HG03095 (cell line): ENCODE data around the gene KIZ.
"Not testable (repeated sequence)": the region's sequence is repeated elsewhere in the genome, so short reads cannot be mapped to it uniquely, and the experiment has no call there.

ENCODE experiments used
- ATAC-seq: cut with Tn5 transposase; IDR thresholded peaks from one replicate; pipeline ENCODE4 v1.9.1; 2021; ENCODE audit warnings: moderate library complexity; ENCODE audit not compliant: unreplicated experiment

KIZ gene

DNA sequence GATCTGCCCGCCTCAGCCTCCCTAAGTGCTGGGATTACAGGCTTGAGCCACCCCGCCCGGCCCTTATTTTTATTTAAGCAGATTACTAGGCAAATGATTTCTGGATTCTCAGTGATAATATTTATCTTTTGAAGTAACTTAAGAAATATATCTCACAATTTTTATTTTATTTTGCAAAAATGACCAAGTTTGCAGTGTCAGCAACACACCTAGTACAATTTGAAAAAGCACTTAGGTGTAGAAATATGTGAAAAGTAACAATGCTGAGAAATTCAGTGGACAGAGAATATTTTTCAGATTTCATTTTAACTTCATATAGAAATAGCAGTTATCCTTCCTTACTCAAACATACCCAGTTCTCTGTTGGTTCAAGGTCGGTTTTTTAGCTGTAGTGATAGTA, 98.3 kb downstream of the KIZ start:
- ATAC-seq = no peak

DNA sequence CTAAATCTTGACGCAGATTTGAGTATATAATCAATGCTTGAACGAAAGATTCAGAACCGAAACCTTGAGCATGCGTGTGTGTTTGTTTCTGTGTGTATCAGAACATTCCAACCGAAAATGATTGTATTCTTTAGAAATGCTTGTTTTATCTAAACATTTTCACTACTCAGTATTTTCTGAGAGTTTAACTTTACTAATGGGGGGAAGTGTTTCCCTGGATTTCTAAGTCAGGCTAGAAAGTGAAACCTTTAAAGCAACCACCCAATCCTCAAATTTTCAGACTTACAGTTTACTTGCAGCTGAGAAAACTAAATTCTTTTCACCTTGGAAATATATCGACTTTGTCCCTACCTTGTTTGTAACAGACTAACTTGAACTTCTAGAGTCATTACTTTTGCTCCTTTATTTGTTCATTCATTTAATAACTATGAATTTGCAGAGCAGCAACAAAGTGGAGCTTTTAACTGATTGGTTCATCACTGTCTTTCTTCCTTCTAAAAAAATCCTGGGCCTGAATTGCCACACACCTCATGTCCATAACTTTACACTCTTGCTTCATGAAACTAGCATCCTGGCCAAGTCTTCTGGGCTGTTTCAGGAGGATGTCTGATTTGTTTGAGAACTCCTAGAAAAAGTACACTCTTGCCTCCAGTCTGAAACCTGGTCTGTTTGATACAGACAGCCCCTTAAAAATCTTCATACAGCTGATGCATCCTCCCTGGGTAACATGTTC, 99.5 kb downstream of the KIZ start:
- ATAC-seq = no peak

GRCh38 chr20:21228511-21228910, 102.6 kb downstream of the KIZ start:
- ATAC-seq = peak; percentile 78

GRCh38 chr20:21229163-21229562, 103.3 kb downstream of the KIZ start:
- ATAC-seq = no peak

- ATAC-seq = no peak
These were observed 104.3 kb downstream of the KIZ start for GRCh38 chr20:21230220-21230619.

GRCh38 chr20:21230686-21231085, 104.8 kb downstream of the KIZ start:
- ATAC-seq = no peak

DNA sequence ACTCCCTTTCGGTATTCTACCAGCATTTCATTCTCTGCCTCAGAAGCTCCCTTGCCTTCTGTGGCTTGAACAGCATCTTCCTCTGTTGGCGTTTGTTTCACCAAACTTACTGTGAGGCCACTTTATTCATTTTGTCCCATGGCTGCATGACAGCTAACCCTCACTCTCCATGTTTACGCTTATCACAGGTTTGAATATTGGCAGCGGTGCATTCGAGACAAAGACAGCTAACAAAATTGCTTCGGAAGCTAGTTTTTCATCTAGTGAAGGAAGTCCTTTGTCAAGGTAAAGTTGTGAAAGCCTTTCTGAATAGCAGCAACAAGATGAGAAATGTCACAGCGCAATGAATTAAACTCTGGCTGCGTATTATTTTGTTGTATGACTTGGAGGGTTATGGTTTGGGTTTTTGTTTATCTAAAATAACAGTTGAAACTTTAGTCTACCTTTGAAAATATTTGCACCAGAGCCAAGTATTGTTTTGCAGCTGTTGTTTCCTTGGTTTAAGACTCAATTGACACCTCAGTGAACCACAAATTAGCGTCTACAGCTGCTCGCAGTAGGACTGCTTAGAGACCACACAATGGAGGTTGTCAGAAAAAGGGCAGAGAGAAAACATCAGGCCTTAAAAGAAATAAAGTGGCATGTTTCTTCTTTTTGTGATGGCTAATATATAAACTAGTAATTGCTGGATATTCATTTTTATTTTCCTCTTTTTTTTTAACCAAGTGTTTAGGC, 106.8 kb downstream of the KIZ start:
- no peak for ATAC-seq

GRCh38 chr20:21234324-21234723, 108.4 kb downstream of the KIZ start:
- ATAC-seq = no peak

- no peak for ATAC-seq
These were observed 109.1 kb downstream of the KIZ start for GRCh38 chr20:21234806-21235483.

GRCh38 chr20:21235484-21236445, 109.9 kb downstream of the KIZ start:
- ATAC-seq = peak; percentile 54

- ATAC-seq = no peak
These were observed 112.3 kb downstream of the KIZ start for GRCh38 chr20:21237956-21238799.

DNA sequence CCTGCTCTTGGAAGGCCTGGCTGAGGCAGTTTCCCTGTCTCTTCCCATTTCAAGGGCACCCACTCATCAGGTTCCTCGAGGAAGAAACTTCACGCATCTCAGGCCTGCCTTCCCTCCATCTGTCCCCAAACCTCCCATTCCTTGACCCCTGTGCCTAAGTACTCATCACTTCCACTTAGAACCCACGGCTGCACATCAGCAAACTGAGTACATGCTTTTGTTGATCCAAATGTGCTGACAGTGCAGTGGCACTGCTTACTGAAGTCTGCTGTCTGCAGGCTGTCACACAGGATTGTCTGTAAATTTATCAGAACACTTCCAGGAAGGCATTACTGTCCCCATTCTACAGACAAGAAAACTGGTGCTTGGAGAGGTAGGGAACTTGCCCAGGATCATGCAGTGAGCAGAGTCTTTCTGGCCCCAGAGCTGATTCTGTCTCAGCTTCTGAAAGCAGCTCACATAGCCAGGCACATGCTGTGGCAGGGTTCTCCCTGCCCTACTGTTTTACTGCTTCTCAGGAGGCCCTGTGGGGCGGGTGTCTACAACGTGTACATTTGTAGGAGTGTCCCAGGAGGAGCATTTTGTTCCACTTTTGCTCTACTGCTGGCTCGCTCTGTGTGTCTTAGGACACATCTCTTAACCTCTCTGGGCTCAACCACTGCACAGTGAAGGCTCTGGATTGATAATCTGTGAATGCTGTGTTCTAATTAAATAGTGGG, 113.1 kb downstream of the KIZ start:
- ATAC-seq = no peak

DNA sequence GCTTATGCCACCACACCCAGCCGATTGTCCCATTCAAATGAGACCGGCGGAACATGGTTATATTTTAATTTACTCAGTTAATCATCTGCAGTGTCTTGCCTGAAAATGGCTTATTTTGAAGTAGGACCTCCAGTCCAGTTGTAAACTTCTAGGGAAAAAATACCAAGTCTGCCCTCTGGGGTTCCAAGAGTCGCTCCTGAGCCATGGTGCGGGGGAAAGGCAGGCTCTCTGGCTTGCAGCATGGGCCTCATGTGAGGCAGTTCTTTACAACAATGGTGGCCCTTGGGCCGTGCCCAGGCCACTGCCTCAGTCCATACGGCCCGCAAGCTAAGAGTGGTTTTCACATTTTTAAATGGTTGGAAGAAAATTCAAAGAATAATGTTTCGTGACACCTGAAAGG, 114.5 kb downstream of the KIZ start:
- no peak for ATAC-seq

GRCh38 chr20:21241406-21241805, 115.5 kb downstream of the KIZ start:
- no peak for ATAC-seq

GRCh38 chr20:21243811-21244210, 117.9 kb downstream of the KIZ start:
- ATAC-seq = no peak

- ATAC-seq = no peak
These were observed 118.9 kb downstream of the KIZ start for GRCh38 chr20:21244808-21245207.

GRCh38 chr20:21246161-21246560, 120.3 kb downstream of the KIZ start:
- no peak for ATAC-seq

DNA sequence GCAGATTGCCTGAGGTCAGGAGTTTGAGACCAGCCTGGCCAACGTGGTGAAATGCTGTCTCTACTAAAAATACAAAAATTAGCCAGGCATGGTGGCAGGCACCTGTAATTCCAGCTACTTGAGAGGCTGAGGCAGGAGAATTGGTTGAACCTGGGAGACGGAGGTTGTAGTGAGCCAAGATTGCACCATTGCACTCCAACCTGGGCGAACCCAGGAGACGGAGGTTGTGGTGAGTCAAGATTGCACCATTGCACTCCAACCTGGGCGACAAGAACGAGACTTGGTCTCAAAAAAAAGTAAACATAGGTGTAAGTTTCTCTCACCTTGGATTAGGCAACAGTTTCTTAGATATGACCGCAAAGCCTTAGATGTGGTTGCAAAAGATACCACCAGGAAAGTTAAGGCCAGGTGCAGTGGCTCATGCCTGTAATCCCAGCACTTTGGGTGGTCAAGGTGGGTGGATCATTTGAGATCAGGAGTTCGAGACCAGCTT, 121.8 kb downstream of the KIZ start:
- ATAC-seq = not testable (repeated sequence)

DNA sequence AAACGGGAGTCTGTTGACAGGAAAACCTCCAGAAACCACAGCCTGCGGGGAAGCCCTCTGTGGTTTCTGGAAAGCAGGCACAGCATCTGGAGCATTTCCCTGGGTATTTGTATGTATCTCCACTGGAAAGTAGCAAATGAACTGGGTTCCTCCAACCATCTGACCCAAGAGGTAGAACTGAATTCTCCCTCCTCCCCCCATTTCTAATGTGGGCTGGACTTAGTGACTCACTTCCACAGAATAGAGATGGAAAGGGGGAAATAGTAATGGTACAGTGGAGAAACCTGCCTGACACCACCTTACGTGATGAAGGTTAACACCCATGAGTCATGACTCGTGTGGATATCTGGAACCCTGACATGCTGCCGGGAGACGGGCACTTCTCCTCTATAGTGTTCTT, 125.4 kb downstream of the KIZ start:
- no peak for ATAC-seq
